HG03439 (cell line): ENCODE data around the gene NACC2.

Experiments
- ATAC-seq: cut with Tn5 transposase; IDR thresholded peaks from one replicate; pipeline ENCODE4 v1.9.1; 2021; ENCODE audit warnings: mild to moderate bottlenecking, moderate library complexity; ENCODE audit not compliant: unreplicated experiment

The NACC2 gene

GRCh38 chr9:135985889-135986288 is 109.2 kb downstream of the NACC2 start:
- no peak for ATAC-seq

- ATAC-seq, result no peak
These were observed 109.7 kb downstream of the NACC2 start for GRCh38 chr9:135985459-135985774.

DNA sequence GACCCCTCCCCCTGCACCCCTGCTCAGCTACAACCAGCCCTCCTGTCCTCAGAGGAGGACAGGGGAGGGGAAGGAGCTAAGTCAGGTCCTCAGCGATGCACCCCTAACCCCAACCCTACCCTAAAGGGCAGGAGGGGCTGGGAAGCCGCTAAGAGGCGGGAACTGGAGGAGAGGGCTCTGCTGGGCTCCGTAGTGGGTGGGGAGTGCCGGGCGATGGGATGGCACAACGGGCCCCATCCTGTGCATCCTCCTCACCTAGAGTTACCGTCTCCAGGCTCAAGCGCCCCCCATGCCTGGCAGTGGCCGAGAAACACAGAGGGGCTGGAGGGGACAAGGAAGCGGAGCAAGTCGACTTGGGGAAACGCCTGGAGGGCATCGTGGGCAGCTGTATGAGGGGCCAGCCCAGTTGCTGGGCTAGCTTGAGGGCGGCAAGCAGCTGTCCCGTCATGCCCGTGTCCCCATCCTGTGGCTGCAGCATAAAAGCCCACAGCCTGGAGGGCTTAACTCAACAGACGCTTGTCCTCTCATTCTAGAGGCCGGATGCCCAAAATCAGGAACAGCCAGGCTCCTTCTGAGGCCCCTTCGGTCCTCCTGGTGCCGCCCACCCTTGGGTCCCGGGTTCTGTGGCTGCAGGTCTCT is 110.9 kb downstream of the NACC2 start:
- no peak for ATAC-seq

- no peak for ATAC-seq
These were observed 111.6 kb downstream of the NACC2 start for GRCh38 chr9:135983208-135984071.

- no peak for ATAC-seq
These were observed 112.4 kb downstream of the NACC2 start for GRCh38 chr9:135982499-135983207.

DNA sequence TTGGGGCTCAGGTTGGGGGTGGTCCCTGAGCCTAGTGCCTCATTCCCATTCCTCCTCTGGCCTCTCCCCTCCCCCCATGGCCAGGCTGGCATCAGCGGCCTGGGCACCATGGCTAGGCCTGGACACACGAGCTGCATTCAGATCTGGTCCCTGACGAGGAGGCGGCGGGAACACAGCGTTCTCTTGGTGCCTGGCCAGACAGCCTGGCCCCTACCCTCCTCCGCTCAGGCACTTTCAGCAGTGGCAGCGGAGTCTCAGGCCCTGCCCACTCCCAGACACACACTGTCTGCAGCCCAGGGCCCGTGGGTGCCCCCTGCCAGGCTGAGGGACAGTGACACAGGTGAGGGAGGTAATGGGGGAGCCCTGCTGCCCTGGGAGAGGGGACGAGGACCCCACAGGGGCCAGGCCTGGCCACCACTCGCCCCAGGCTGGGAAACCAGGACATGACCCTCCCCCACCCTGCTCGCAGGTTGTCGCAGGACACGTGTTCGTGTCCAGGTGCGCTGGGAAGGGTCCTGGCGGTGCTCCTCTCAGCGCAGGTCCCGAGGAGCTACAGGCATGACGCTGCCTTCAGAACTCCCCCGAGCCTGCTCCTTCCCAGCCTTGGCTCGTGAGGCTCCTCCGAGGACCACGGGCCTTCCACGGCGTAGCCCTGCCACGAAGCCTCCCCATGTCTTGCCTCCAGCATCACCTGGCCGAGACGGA is 114.0 kb downstream of the NACC2 start:
- ATAC-seq, result no peak

- ATAC-seq, result no peak
These were observed 115.4 kb downstream of the NACC2 start for GRCh38 chr9:135979547-135980166.

- no peak for ATAC-seq
These were observed 116.2 kb downstream of the NACC2 start for GRCh38 chr9:135978642-135979546.

GRCh38 chr9:135976944-135977343 is 118.1 kb downstream of the NACC2 start:
- no peak for ATAC-seq

DNA sequence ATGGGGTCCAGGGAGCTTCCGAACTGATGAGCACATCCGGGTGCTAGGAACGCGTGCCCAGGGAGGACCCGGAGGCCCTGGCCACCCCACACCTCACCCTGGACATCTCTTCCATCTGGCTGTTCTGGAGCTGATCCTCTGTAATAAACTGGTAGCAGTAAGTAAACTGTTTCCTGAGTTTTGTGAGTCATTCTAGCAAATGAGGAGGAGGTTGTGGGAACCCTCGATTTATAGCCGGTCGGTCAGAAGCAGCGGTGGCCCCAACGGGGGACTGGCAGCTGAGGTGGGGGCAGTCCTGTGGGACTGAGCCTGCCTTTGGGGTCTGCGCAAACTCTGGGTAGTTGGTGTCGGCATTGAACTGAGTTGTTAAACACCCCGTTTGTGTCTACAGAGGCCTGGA is 118.6 kb downstream of the NACC2 start:
- ATAC-seq, result no peak

DNA sequence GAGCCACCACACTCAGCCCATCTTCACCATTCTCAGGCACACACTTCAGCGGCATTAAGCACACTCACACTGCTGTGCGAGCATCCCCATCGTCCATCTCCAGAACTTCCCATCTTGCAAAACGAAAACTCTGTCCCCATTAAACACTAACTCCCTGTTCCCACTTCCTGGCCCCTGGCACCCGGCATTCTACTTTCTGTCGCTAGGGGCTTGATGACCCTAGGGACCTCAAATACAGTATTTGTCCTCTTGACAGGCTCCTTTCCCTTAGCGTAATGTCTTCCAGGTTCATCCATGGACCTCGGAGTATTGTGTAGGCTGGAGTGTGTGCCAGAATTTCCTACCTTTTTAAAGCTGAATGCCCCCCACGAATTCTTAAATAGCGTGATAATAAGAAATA is 119.3 kb downstream of the NACC2 start:
- no peak for ATAC-seq

GRCh38 chr9:135974220-135974573 is 120.9 kb downstream of the NACC2 start:
- ATAC-seq, result no peak

DNA sequence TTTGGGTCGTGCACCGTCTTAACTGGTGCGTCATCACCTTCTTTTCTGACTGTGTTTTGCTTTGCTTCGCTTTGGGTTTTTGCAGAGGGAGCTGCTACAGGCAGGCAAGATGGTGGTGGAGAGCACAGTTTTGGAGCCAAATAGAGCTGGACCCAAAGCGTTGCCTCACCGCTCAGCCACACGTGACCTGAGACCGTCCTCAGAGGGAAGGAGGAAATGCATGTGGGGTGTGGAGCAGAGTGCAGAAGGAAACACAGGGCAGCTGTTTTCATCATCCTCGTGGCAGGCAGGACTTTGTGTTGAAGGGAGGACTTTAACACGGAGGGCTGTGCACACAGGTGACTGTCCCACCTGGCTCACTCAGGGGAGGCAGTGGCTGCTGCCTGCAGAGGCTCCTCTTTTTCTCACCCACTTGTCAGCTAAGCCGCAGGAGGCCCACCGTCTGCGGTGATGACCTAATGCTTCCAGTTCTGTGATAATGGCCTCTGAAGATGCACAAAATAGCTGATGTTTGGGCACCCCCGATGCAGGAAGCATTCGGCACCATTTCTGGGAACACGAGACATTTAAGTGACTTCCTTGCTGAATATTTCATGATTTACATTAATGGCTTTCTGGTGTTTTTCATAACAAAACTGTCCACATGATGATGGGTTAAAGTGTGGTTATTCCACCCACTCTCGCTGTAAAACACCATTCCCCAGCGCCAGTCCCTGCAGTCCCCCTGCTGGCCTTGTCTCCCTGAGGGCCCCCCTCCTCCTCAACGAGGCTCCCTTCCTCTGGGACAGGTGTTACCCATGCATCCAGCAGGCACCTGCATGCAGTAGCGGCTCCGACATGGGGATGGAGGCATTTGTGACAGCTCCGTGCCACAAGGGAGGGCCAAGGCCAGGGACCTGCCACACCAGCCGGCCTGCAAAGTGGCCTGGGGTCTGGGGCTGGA is 121.5 kb downstream of the NACC2 start:
- ATAC-seq, result no peak

DNA sequence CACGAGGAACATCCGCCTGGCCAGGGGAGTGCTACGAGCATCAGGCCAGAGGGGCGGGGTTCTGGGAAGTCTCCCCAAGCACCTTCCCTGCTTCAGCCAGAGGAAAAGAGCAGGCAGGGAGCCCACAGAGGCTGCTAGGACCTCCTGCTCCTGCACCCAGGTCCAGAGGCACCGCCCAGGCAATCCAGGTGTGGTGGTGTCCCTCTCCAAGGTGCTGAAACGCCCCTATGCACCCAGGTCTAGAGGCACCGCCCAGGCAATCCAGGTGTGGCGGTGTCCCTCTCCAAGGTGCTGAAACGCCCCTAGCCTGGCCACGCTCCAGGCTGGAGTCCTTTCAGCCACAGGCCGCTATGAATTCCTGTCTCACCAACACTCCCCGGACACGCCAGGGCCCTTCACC is 123.2 kb downstream of the NACC2 start:
- no peak for ATAC-seq

- no peak for ATAC-seq
These were observed 123.8 kb downstream of the NACC2 start for GRCh38 chr9:135971111-135971766.

DNA sequence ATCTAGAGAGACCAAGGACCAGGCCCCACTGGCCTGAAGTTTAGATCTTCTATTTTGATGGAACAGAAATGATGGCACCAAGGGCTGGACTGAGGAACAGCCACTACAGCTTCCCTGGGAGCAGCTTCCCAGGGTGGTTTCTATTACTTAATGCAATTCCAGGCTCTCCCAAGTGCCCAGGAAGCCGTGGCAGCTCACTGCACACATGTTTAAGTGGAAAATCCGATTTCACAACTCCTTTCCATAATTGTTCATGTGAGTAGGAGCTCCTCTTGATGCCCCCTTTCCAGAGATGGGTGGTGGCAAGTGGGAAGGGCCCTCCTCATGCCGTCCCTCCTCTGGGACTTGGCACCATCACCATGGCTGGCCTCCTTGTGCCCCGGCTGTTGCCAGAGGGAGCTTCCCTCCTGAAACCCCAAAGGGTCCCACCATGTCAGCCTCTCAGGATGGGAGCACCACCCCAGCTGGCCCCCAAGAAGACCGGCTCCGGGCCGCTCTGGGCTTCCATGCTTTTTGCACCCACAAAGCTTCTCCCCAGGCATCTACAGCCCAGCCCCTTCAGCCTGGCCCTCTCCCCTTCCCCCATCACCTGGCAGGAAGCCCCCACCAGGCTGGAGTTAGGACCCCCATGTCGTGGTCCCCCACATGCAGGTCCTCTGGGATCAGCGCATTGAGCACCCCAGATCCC is 124.8 kb downstream of the NACC2 start:
- no peak for ATAC-seq

DNA sequence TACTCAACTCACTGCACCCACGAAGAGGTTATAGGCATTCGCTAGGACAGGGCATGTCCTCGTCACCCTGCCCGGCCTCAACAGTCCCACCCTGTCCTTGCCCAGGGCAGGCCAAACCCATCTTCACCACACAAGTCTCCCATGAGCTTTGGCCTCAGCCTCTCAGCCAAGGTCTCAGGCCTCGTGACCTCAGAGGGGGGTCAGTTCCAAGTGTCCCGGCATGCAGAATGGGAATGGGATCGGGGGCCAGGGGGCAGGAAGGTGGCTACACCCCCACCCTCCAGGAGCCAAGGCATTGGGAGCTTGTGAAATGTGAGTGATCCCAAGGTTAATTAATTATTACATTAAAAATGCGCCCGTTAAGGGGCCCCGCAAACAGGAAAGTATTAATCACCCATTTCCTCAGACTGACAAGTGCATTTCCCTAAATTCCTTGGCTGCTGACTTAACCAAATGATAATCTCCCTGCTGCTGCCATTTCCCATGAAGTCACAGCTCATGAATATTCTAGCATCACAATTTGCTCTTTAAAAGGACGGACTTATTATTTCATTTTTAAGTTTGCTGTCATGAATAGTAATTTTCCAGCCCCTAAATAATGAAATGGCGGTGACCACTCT is 125.9 kb downstream of the NACC2 start:
- ATAC-seq, result no peak
